ENCODE results near the gene OR6B1.

GRCh38 chr7:143958781-143959180 lies 41.3 kb upstream of the OR6B1 start:
- no peak for TF ChIP-seq POLR2A (IDR thresholded peaks at IDR 0.05)
- no peak for TF ChIP-seq CTCF (IDR thresholded peaks at IDR 0.05)
- no peak for TF ChIP-seq POLR2AphosphoS5 (IDR thresholded peaks at IDR 0.05)
